Cardiac fibroblast (primary cell): ENCODE results near the gene CDC26.
"Not testable (repeated sequence)": the region's sequence is repeated elsewhere in the genome, so short reads cannot be mapped to it uniquely, and the experiment has no call there.

Source experiments
- DNase-seq, 2 donors: peaks; one replicate each; pipeline versions ENCODE4 v3.0.0 to v3.0.0-alpha.2; 2010; ENCODE audit warnings: low read depth in 2 of 2
- H3K4me3 ChIP-seq, 2 donors: replicated peaks in 1 of 2; 1 replicate in 1 of 2; 2 replicates in 1 of 2; pipeline ENCODE4 v1.5.1; 2011; ENCODE audit warnings: low read depth in 2 of 2, low read length in 2 of 2, mild to moderate bottlenecking in 2 of 2, moderate library complexity in 1 of 2
- TF ChIP-seq, protein P1 (sequence below): IDR thresholded peaks from one replicate; pipeline ENCODE4 v1.5.1; 2011; ENCODE audit warnings: low read depth, mild to moderate bottlenecking, low read length, inconsistent platforms

CDC26 gene

DNA sequence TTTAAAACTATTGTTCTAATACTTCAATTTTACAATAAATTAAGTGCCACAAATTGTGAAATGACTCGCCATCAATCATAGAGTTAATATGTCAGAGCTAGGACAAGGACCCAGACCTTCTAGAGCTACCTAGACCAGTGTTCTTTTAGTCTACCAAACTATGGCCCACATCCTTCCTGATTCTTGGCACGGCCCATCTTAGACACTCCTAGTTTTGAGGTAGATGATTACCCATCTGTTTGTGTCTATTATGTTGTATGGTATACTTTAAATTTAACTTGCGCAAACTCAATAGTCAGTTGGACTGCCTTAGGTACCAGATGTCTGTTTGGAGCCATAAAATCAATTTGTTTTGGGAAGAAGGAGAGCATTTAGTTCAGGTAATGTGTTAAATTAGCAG lies 17.5 kb downstream of the CDC26 start:
- H3K4me3 ChIP-seq: no peak overlapping the region
- DNase-seq: no peak
- TF ChIP-seq, protein P1, sequence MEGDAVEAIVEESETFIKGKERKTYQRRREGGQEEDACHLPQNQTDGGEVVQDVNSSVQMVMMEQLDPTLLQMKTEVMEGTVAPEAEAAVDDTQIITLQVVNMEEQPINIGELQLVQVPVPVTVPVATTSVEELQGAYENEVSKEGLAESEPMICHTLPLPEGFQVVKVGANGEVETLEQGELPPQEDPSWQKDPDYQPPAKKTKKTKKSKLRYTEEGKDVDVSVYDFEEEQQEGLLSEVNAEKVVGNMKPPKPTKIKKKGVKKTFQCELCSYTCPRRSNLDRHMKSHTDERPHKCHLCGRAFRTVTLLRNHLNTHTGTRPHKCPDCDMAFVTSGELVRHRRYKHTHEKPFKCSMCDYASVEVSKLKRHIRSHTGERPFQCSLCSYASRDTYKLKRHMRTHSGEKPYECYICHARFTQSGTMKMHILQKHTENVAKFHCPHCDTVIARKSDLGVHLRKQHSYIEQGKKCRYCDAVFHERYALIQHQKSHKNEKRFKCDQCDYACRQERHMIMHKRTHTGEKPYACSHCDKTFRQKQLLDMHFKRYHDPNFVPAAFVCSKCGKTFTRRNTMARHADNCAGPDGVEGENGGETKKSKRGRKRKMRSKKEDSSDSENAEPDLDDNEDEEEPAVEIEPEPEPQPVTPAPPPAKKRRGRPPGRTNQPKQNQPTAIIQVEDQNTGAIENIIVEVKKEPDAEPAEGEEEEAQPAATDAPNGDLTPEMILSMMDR: no peak

DNA sequence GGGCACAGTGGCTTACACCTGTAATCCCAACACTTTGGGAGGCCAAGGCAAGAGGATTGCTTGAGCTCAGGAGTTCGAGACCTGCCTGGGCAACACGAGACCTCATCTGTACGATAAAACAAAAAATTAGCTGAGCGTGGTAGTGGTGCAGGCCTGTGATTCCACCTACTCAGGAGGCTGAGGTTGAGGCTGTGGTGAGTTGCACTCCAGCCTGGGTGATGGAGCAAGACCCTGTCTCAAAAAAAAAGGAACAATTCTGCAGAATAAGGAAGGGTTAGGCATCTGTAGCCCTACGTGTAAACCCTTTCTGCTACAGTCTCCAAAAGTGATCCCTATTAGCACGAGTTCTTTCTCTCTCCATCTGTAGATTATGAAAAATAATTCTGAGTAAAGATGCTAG lies 19.9 kb downstream of the CDC26 start:
- no peak overlapping the region for H3K4me3 ChIP-seq
- TF ChIP-seq, protein P1: no peak
- no peak for DNase-seq

- TF ChIP-seq, protein P1: no peak
- H3K4me3 ChIP-seq: no peak overlapping the region
- no peak for DNase-seq
These were observed 20.4 kb downstream of the CDC26 start for GRCh38 chr9:113254991-113255390.

DNA sequence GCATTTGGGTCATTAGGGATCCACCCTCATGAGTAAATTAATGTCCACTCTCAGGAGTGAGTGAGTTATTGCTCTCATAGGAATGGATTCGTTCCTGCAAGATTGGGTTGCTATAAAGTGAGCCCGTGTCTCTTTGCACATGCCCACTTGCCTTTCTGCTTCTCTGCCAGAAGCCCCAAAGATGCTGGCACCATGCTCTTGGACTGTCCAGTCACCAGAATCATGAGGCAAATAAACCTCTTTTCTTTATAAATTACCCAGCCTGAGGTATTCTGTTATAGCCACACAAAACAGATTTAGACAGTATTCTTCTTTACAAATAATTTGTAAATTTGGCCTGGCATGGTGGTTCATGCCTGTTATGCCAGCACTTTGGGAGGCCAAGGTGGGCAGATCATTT lies 24.6 kb downstream of the CDC26 start:
- TF ChIP-seq, protein P1: no peak
- no peak overlapping the region for H3K4me3 ChIP-seq
- no peak for DNase-seq

DNA sequence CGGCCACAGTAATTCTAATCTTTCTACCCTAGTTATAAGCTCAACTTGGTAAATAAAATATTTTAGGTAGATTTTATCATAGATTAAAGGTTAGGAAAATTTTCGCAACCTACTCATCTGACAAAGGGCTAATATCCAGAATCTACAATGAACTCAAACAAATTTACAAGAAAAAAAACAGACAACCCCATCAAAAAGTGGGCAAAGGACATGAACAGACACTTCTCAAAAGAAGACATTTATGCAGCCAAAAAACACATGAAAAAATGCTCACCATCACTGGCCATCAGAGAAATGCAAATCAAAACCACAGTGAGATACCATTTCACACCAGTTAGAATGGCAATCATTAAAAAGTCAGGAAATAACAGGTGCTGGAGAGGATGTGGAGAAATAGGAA lies 25.7 kb downstream of the CDC26 start:
- not testable (repeated sequence) for DNase-seq

DNA sequence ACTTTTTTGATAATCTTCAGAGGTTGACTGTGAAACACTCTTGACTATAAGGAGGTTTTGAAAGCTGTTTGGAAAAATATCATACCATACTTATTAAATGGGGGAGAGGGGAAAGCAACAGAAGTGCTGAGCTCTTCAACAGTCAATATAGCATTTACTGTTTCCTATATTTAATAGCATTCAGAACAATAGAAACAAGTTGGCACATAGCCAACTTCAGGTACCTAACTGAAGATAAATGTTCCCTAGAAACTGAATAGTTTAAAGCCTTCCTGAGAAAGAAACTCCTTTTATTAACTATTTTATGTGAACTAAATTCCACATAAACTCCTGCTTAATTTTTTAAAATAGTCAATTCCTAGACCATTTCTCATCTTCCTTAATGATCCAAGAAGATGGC lies 27.7 kb downstream of the CDC26 start:
- DNase-seq: no peak
- H3K4me3 ChIP-seq: no peak overlapping the region
- TF ChIP-seq, protein P1: no peak

More for the DNA sequence above, 25.7 kb downstream of the CDC26 start:
- H3K4me3 ChIP-seq: not testable (repeated sequence)

DNA sequence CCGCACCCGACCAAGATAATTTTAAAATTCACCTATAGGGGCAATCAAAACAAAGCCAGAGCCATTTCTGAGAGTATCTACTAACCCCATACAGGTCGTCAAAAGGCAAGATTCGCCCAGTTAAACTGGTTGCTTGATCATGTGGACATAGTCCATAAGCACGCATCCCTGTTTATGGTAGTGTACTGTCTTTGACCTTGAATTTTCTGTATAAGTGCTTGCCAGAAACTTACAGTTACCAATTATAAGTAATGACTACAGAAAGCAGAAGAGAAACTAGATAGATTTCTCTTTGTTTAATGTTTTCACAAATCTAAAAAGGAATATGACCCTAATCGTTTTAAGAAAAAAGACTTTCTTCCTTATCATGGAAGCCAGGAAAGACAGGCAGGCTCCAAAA lies 28.4 kb downstream of the CDC26 start:
- no peak overlapping the region for H3K4me3 ChIP-seq
- no peak for DNase-seq
- TF ChIP-seq, protein P1: no peak
